Measurements from ENCODE around the gene RAP1GAP.

Gene RAP1GAP

DNA sequence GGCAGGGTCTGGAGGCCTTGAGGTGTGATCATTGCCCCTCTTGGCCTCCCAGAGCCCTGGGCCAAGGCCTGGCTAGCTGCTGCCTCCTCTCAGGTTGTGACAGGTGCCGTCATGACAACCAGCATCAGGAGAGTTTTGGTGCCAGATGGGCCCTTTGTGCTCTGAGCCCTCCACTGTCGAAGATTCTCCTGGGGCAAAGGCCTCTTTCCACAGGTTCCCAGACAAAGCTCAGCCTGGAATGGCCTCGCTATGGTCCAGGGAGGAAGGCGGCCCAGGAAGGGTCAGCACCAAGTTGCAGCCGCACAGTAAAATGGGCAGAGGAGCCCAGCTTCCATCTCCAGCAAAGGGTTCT is 81.6 kb downstream of the RAP1GAP start:
- no peak overlapping the region for H3K4me3 ChIP-seq (ENCODE audit: low read length)
- no peaks in the 10 kb centered on the region for H3K9me3 ChIP-seq (replicated peaks; ENCODE audit: low read length)
- H3K9ac ChIP-seq (ENCODE audit: low read depth, low read length) = peak overlapping the region; percentile 7

DNA sequence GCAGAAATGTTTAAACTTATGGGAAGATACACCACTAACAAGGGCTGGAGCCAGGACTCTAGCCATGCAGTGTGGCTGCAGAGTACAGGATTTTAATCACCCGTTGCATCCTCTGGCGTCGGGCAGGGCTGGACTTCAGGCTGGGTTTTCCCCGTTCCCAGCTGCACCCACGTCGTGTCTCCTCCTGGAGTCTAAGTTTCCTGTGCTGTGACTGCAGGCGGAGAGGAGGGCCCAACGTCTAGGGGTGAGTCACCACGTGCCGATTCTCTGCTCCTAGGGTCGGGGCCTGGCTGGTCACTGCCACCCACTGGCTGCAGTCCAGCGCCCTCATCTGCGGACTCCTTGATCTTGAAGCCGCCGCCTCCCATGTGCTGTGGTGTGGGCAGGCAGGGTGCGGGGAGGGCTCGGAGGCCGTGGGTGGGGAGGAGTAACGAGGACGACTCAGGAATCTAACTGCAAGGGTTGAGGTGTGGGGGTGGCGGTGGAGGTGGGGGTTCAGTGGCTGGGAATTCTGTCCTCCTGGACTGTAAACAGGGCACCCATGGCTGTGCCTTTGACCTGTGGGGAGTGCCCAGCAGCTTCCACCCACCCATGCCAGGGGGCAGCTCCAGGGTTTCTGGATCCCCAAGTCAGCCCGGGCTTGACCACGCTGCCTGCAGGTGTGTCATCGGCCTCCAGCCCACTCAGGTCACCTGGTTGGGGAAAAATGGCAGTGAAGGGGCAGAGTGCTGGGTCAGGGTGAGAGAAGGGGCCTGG is 82.1 kb downstream of the RAP1GAP start:
- no peaks in the 10 kb centered on the region for H3K9me3 ChIP-seq (replicated peaks; ENCODE audit: low read length)
- H3K4me1 ChIP-seq (ENCODE audit: control insufficient read depth, insufficient read depth, low read length) = peaks cover 42% of the 10 kb centered on the region
- H3K27me3 ChIP-seq (ENCODE audit: control insufficient read depth, insufficient read depth, low read length) = no peaks in the 10 kb centered on the region
- no peaks in the 10 kb centered on the region for H3K36me3 ChIP-seq (ENCODE audit: insufficient read depth, low read length)
- peak overlapping the region; percentile 55 for H3K9ac ChIP-seq (ENCODE audit: low read depth, low read length)
- peak overlapping the region; percentile 25 for H3K4me3 ChIP-seq (ENCODE audit: low read length)
- peak overlapping the region; percentile 59 for H3K4me2 ChIP-seq (ENCODE audit: low read length)

More for the DNA sequence above, 81.6 kb downstream of the RAP1GAP start:
- no peaks in the 10 kb centered on the region for H3K27me3 ChIP-seq (ENCODE audit: control insufficient read depth, insufficient read depth, low read length)
- no peaks in the 10 kb centered on the region for H3K36me3 ChIP-seq (ENCODE audit: insufficient read depth, low read length)
- peaks cover 42% of the 10 kb centered on the region for H3K4me1 ChIP-seq (ENCODE audit: control insufficient read depth, insufficient read depth, low read length)
- peak overlapping the region; percentile 22 for H3K4me2 ChIP-seq (ENCODE audit: low read length)

DNA sequence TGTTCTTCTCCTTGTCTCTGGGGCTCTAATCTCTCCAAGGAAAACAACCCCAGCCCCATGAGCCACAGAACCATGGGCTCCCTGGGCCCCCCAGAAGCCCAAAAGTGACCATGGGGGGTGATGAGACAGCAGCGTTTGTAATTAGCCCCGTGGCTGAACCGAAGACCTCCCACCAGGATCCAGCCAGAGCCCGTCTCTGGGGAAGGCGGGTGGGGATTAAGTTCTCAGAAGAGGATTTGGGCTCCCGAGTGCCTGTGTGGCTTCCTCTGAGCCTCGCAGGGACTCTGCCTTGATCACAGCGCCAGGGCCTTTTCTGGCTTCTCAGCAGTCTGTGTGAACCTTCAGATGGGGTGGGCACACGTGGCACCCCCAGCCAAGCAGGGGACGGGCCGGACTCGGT is 82.9 kb downstream of the RAP1GAP start:
- Histone ChIP-seq H3K27me3 (ENCODE audit: control insufficient read depth, insufficient read depth, low read length) (no peaks in the 10 kb centered on the region), H3K4me3 (ENCODE audit: low read length) (peak overlapping the region; percentile 25), H3K9me3 (replicated peaks; ENCODE audit: low read length) (no peaks in the 10 kb centered on the region)

DNA sequence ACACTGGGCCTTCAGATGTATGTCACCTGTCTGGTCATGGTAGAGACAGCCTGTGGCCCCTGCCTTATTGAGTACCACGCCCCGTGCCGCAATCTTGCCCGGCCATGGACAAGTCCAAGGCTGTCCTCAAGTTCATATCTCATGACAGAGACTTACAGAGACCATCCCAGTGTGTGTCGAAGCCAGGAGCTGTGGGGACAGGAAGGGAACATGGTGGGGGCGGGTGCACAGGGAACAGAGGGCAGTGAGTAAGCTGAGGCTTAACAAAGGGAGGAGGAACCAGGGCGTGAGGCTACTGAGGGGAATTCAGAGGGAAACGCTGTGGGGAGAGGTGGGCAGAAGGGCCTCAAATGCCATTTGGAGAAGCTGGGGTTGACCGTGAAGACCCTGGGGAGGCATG is 84.1 kb downstream of the RAP1GAP start:
- Histone ChIP-seq H3K9ac (ENCODE audit: low read depth, low read length) (no peak overlapping the region), H3K4me1 (ENCODE audit: control insufficient read depth, insufficient read depth, low read length) (peaks cover 35% of the 10 kb centered on the region), H3K9me3 (replicated peaks; ENCODE audit: low read length) (no peaks in the 10 kb centered on the region), H3K4me3 (ENCODE audit: low read length) (no peak overlapping the region), H3K4me2 (ENCODE audit: low read length) (no peak overlapping the region), H3K36me3 (ENCODE audit: insufficient read depth, low read length) (no peaks in the 10 kb centered on the region), H3K27me3 (ENCODE audit: control insufficient read depth, insufficient read depth, low read length) (no peaks in the 10 kb centered on the region)

More for the DNA sequence above, 82.9 kb downstream of the RAP1GAP start:
- peak overlapping the region; percentile 59 for H3K4me2 ChIP-seq (ENCODE audit: low read length)
- H3K36me3 ChIP-seq (ENCODE audit: insufficient read depth, low read length) = no peaks in the 10 kb centered on the region
- H3K9ac ChIP-seq (ENCODE audit: low read depth, low read length) = peak overlapping the region; percentile 55
- H3K4me1 ChIP-seq (ENCODE audit: control insufficient read depth, insufficient read depth, low read length) = peaks cover 42% of the 10 kb centered on the region

DNA sequence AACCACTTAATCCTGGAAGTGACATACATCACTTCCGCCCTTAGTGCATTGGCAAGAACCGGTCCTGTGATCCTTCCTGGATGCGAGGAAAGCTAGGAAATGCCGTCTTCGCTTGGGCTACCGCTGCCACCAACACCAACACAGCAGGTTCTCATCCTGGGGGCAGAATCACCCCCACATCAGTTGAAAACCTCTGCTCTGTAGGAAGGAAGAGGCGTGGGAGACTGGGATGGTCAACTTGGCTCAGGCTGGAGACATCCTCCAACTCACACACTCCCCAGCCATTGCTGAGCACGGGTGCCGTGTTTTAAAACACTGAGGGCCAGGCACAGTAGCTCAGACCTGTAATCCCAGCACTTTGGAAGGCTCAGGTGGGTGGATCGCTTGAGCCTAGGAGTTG is 85.1 kb downstream of the RAP1GAP start:
- Histone ChIP-seq H3K9ac (ENCODE audit: low read depth, low read length) (no peak overlapping the region), H3K4me1 (ENCODE audit: control insufficient read depth, insufficient read depth, low read length) (peaks cover 31% of the 10 kb centered on the region), H3K4me3 (ENCODE audit: low read length) (no peak overlapping the region), H3K4me2 (ENCODE audit: low read length) (no peak overlapping the region), H3K9me3 (replicated peaks; ENCODE audit: low read length) (no peaks in the 10 kb centered on the region), H3K36me3 (ENCODE audit: insufficient read depth, low read length) (no peaks in the 10 kb centered on the region), H3K27me3 (ENCODE audit: control insufficient read depth, insufficient read depth, low read length) (no peaks in the 10 kb centered on the region)

DNA sequence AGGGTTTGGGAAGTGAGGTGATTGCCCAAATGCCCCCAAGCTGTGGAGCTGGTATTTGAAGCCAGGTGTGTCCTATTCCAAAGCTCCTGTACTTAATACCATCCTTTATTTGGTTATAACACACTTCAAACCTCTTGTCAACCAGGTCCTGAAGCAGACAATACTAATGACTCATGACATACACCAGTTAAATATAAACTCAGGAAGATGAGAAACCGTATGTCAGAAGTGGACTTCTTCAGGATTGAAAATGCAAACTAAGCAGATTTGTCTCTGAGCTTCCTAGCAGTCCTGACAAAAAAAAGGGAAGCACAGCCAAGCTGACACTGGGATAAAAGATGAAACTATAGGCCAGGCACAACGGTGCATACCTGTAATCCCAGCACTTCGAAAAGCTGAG is 89.4 kb downstream of the RAP1GAP start:
- no peaks in the 10 kb centered on the region for H3K36me3 ChIP-seq (ENCODE audit: insufficient read depth, low read length)
- H3K4me2 ChIP-seq (ENCODE audit: low read length) = no peak overlapping the region
- peaks cover 7% of the 10 kb centered on the region for H3K4me1 ChIP-seq (ENCODE audit: control insufficient read depth, insufficient read depth, low read length)
- no peak overlapping the region for H3K9ac ChIP-seq (ENCODE audit: low read depth, low read length)
- H3K9me3 ChIP-seq (replicated peaks; ENCODE audit: low read length) = no peaks in the 10 kb centered on the region
- H3K27me3 ChIP-seq (ENCODE audit: control insufficient read depth, insufficient read depth, low read length) = no peaks in the 10 kb centered on the region
- H3K4me3 ChIP-seq (ENCODE audit: low read length) = no peak overlapping the region

DNA sequence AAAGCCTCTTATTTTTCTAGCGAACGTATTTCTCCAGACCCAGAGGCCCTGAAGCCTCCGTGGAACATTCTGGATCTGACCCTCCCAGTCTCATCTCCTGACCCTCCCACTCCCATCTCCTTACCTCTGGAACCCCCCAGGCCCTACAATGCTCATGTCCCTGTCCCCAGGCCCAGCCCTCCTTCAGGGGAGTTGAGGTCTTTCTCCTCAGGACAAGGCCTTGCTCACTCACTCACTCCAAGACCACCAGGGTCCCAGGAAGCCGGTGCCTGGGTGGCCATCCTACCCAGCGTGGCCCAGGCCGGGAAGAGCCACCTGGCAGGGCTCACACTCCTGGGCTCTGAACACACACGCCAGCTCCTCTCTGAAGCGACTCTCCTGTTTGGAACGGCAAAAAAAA is 91.2 kb downstream of the RAP1GAP start:
- Histone ChIP-seq H3K4me1 (ENCODE audit: control insufficient read depth, insufficient read depth, low read length) (peaks cover 19% of the 10 kb centered on the region), H3K4me2 (ENCODE audit: low read length) (no peak overlapping the region), H3K36me3 (ENCODE audit: insufficient read depth, low read length) (no peaks in the 10 kb centered on the region), H3K9me3 (replicated peaks; ENCODE audit: low read length) (no peaks in the 10 kb centered on the region), H3K9ac (ENCODE audit: low read depth, low read length) (no peak overlapping the region), H3K4me3 (ENCODE audit: low read length) (no peak overlapping the region), H3K27me3 (ENCODE audit: control insufficient read depth, insufficient read depth, low read length) (no peaks in the 10 kb centered on the region)

DNA sequence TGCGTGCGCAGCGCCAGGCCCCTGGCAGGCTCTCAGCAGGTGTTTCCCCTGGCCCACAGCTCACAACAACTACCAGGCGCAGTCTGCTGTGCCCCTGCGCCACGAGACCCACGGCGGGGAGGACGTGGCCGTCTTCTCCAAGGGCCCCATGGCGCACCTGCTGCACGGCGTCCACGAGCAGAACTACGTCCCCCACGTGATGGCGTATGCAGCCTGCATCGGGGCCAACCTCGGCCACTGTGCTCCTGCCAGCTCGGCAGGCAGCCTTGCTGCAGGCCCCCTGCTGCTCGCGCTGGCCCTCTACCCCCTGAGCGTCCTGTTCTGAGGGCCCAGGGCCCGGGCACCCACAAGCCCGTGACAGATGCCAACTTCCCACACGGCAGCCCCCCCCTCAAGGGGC is 91.8 kb downstream of the RAP1GAP start:
- Histone ChIP-seq H3K36me3 (ENCODE audit: insufficient read depth, low read length) (no peaks in the 10 kb centered on the region), H3K9me3 (replicated peaks; ENCODE audit: low read length) (no peaks in the 10 kb centered on the region), H3K4me2 (ENCODE audit: low read length) (no peak overlapping the region), H3K27me3 (ENCODE audit: control insufficient read depth, insufficient read depth, low read length) (no peaks in the 10 kb centered on the region), H3K9ac (ENCODE audit: low read depth, low read length) (no peak overlapping the region), H3K4me3 (ENCODE audit: low read length) (no peak overlapping the region), H3K4me1 (ENCODE audit: control insufficient read depth, insufficient read depth, low read length) (peaks cover 19% of the 10 kb centered on the region)

DNA sequence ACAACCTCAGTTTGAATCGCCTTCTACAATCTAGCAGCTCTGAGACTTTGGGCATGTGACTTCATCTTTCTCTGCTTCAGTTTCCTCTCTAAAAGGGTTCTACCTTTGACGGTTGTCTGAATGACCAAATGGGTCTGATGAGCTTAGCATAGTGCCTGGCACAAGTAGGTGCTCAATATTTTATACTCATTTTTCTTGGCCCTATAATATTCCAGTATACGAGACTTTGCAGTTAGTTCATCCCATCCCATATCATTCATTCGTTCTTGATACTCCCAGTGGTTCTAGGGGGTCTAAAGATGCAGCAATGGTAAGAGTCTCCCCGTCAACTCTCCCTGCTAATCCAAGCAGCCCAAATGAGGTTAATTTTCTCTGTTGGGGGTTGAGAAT is 92.4 kb downstream of the RAP1GAP start:
- Histone ChIP-seq H3K4me3 (ENCODE audit: low read length) (no peak overlapping the region), H3K36me3 (ENCODE audit: insufficient read depth, low read length) (no peaks in the 10 kb centered on the region), H3K9me3 (replicated peaks; ENCODE audit: low read length) (no peaks in the 10 kb centered on the region), H3K27me3 (ENCODE audit: control insufficient read depth, insufficient read depth, low read length) (no peaks in the 10 kb centered on the region), H3K4me1 (ENCODE audit: control insufficient read depth, insufficient read depth, low read length) (peaks cover 19% of the 10 kb centered on the region), H3K9ac (ENCODE audit: low read depth, low read length) (no peak overlapping the region), H3K4me2 (ENCODE audit: low read length) (no peak overlapping the region)

DNA sequence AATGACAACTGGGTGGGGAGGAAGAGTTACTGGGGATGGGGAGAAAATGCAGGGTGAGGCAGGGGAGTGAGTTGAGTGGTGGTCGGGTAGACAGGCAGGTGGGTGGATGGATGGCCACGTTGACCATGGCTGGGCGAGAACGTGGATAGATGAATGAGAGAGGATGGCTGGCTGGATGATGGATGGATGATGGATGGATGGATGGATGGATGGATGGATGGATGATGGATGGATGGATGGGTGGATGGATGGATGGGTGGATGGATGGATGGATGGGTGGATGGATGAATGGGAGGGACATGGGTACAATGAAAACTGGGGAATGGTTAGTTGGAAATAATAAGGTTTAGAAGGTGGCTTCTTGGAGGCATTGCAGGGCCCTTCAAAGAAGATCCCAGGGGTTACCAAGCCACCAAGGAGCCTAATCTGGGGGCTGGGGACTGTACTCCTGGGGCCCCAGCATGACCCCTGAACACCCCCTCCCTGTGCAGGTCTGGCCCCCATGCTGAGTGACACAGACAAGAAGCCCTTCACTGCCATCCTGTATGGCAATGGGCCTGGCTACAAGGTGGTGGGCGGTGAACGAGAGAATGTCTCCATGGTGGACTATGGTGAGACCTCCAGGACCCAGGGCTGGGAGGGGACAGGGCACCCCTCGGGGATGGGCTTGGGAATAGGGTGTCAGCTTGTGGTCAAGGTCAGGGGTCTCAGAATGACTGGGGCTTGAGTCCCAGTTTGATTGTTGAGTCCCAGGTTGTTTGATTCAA is 92.9 kb downstream of the RAP1GAP start:
- H3K9ac ChIP-seq (ENCODE audit: low read depth, low read length) = no peak overlapping the region
- H3K4me2 ChIP-seq (ENCODE audit: low read length) = no peak overlapping the region
- H3K27me3 ChIP-seq (ENCODE audit: control insufficient read depth, insufficient read depth, low read length) = no peaks in the 10 kb centered on the region
- peaks cover 19% of the 10 kb centered on the region for H3K4me1 ChIP-seq (ENCODE audit: control insufficient read depth, insufficient read depth, low read length)
- no peaks in the 10 kb centered on the region for H3K36me3 ChIP-seq (ENCODE audit: insufficient read depth, low read length)
- no peak overlapping the region for H3K4me3 ChIP-seq (ENCODE audit: low read length)
- no peaks in the 10 kb centered on the region for H3K9me3 ChIP-seq (replicated peaks; ENCODE audit: low read length)

DNA sequence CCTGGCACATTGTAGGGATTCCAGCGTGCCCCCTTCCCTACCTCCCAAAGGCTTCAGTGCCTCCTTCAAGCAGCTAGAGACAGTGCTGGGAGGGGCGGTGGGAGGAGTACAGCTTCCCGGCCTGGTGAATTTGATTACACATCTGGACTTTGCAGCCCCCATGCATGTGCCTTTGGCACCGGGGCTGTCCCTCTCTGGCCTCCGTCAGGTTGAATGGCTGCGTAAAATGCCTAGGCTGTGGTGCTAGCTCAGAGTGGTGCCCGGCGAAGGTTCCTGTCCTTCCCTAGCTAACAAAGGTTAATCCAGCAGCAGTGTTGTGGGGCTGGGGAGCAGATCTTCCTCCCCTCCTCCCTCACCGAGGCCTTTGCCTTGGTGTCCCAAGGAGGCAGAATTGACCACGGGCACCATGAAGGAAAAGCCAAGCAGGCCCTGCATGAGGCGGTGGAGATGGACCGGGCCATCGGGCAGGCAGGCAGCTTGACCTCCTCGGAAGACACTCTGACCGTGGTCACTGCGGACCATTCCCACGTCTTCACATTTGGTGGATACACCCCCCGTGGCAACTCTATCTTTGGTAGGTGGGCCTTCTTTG is 93.7 kb downstream of the RAP1GAP start:
- Histone ChIP-seq H3K4me3 (ENCODE audit: low read length) (no peak overlapping the region), H3K4me1 (ENCODE audit: control insufficient read depth, insufficient read depth, low read length) (peaks cover 19% of the 10 kb centered on the region), H3K9me3 (replicated peaks; ENCODE audit: low read length) (no peaks in the 10 kb centered on the region), H3K36me3 (ENCODE audit: insufficient read depth, low read length) (no peaks in the 10 kb centered on the region), H3K27me3 (ENCODE audit: control insufficient read depth, insufficient read depth, low read length) (no peaks in the 10 kb centered on the region), H3K9ac (ENCODE audit: low read depth, low read length) (peak overlapping the region; percentile 68), H3K4me2 (ENCODE audit: low read length) (no peak overlapping the region)

Measured in skeletal muscle satellite cell (primary cell).